Activated CD8-positive, alpha-beta memory T cell treated with anti-CD3 and anti-CD28 coated beads, Interleukin-2, amount 10 ng/mL, durations not matched to agents 7 days and 5 days (primary cell): ENCODE data around the gene DHX9. TPM values are rescaled to one million over a fixed set of nuclear protein-coding genes. Genes with fewer than 3 reads are reported as not detected.
A peak's percentile ranks its signal among the peaks of the same experiment; 100 is the strongest.

Experiments used
- ATAC-seq: fragments of 150-1000 bp; cut with Tn5 transposase; one replicate; pipeline ENCODE4 v1.10.0; 2021; ENCODE audit warnings: moderate library complexity
- CTCF ChIA-PET: fragments of 350-600 bp; sonication (Branson Sonifier 250); formaldehyde crosslinking; loops from one replicate; lab custom pipeline; 2021; ENCODE audit warnings: antibody characterized with exemption; lab: Charles Lee
- DNase-seq: peaks from one replicate; pipeline ENCODE4 v3.0.0-alpha.2; 2020
- H3K27ac Mint-ChIP-seq: one replicate; pipeline ENCODE4 v1.8.0; 2021; ENCODE audit warnings: mild to moderate bottlenecking, mixed read lengths
- H3K27me3 Mint-ChIP-seq: one replicate; pipeline ENCODE4 v1.8.0; 2021; ENCODE audit warnings: mixed read lengths
- H3K36me3 Mint-ChIP-seq: one replicate; pipeline ENCODE4 v1.8.0; 2021; ENCODE audit warnings: mild to moderate bottlenecking, mixed read lengths
- H3K4me1 Mint-ChIP-seq: one replicate; pipeline ENCODE4 v1.8.0; 2021; ENCODE audit warnings: mixed read lengths
- H3K4me3 Mint-ChIP-seq: one replicate; pipeline ENCODE4 v1.8.0; 2021; ENCODE audit warnings: mild to moderate bottlenecking, moderate library complexity, mixed read lengths
- H3K9me3 Mint-ChIP-seq: one replicate; pipeline ENCODE4 v1.8.0; 2022; ENCODE audit warnings: low read depth, mixed read lengths
- total RNA-seq, 2 experiments: library from RNA; stranded (reverse); gene quantifications; one replicate each; pipeline ENCODE4 v1.2.3, GENCODE V29; 2021

Gene DHX9
- 100 to 1,000 TPM; 196 to 267 TPM for total RNA-seq

DNA sequence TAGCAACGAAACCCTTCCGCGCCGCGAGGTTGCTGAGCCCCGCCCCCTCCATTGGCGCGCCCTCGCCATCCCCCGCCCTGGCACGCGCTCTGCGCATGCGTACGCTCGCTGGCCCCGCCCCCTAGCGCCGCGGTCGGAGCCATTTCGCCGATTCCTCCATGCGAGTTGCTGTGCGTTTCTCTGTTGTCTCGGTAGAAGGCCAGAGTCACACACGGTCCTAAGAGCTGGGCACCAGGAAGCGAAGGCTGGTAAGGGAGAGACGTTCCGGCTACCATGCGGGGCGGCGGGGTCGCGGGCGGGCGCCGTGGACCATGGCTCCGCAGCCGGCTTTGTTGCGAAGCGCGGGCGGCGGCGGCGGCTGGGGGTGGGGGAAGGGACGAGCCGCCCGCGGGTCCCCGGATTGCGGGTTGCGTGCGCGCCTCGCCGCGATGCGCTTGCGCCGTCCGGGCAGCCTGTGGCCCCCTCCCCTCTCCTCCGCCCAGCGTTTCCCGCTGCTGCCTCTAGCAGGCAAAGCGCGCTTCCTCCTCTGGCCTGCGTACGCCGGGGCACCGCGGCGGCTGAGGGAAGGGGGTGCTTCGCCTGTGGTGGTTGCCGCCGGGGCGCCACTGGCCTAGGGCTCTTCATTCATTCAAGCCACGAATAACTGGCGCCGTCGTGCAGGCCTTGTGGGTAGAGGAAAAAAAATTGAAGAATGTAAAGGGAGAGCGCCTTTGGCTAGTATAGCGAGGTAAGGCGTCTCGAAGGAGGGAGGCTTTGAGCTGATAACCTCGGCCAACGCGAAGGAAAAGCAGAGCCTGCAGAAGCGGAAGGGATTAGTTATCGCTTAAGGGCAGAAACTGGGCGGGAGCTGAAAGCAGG, at the start of gene DHX9:
DHX9 (plus strand) TSS at position 139 of the 858 bp plus-strand sequence. CDS start 3,220 bp downstream, outside the sequence.
- Mint-ChIP-seq H3K36me3 (peaks cover 39% of the 10 kb centered on the region), H3K9me3 (no peaks in the 10 kb centered on the region), H3K4me3 (peak within 1 kb of the TSS; percentile 95), H3K4me1 (peaks cover 39% of the 10 kb centered on the region), H3K27me3 (peaks cover 1% of the 10 kb centered on the region), H3K27ac (peak within 1 kb of the TSS; percentile 96)
- CTCF ChIA-PET, result interaction anchor here (0.6 to 2.1 kb wide), 3 partner anchors 12 to 239 kb away, joined by 3 to 9 read pairs (median 4); no protein-coding TSS in a partner anchor
- peak; percentile 85 for ATAC-seq
- DNase-seq, result peak; percentile 95

DNA sequence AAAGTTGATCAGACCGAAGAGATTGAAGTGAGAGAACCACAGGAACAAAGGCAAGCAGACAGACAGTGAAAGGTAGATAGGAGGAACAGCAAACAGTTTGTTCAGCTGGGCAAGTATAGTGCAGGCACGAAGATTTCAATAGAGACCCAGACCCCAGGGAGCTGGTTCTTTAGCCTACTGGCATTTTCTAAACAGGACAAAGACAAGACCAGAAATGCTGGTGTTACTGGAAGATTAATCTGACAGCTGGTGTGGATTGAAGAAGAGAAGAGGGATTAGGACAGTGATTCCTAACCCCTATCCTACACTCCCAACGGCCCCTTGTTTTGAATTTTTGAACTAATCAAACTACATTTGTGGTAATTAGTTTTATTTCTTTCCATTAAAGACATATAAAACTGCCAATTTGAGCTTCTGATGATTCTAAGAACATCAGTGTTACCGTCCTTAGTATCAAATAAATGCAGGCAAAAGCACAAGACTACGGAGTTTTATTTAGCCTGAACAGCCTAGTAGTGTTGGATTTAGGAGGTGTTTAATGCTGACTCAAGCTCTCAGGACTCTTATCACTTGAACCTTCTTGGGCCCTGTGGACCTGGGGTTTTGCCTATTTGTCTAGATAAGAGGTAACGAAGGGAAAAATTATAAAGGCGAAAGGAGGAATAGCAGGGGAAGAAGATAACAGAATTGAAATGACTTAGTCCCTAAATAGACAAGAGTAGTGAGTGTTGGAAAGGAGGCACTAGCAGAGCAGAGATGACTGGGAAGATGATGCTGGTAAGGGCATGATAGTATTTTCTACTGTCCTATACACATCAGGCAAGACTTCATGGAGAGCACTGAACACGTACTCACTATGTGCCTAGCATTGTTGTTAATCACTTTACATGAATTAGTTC, 47.6 kb upstream of the DHX9 start:
- H3K4me1 Mint-ChIP-seq, result peaks cover 13% of the 10 kb centered on the region
- peaks cover 21% of the 10 kb centered on the region for H3K27me3 Mint-ChIP-seq
- no peak for ATAC-seq
- no peak overlapping the region for H3K4me3 Mint-ChIP-seq
- DNase-seq, result no peak
- H3K27ac Mint-ChIP-seq, result no peak overlapping the region
- H3K9me3 Mint-ChIP-seq, result no peaks in the 10 kb centered on the region
- peaks cover 2% of the 10 kb centered on the region for H3K36me3 Mint-ChIP-seq
- CTCF ChIA-PET, result interaction anchor here (1.2 to 13.8 kb wide), 3 partner anchors 9 to 194 kb away, joined by 3 to 715 read pairs (median 4); partner anchors contain the start of genes RGS16 and RNASEL

DNA sequence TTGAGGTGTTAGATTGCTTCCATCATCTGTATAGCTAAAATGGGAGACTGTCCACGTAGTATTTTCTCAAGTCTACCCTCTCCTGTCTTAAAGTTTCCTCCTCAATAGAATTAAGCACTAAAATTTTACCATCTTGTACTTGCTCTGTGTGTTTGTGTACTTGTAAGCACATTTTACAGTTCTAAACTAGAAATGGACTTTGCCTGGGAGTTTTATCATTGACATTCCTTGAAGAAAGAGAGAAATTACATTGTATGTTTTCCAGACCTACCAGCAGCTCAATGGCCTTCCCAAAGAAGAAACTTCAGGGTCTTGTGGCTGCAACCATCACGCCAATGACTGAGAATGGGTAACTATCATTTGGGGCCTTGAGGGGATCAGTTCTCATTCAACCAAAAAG, 45.1 kb upstream of the DHX9 start:
- H3K36me3 Mint-ChIP-seq, result peaks cover 4% of the 10 kb centered on the region
- H3K4me3 Mint-ChIP-seq, result no peak overlapping the region
- peaks cover 9% of the 10 kb centered on the region for H3K4me1 Mint-ChIP-seq
- H3K27me3 Mint-ChIP-seq, result peaks cover under 1% of the 10 kb centered on the region
- H3K27ac Mint-ChIP-seq, result no peak overlapping the region
- no peak for DNase-seq
- no peak for ATAC-seq
- CTCF ChIA-PET, result interaction anchor here (3.2 kb wide), 1 partner anchor 8 kb away, joined by 10 read pairs; no protein-coding TSS in a partner anchor
- no peaks in the 10 kb centered on the region for H3K9me3 Mint-ChIP-seq

DNA sequence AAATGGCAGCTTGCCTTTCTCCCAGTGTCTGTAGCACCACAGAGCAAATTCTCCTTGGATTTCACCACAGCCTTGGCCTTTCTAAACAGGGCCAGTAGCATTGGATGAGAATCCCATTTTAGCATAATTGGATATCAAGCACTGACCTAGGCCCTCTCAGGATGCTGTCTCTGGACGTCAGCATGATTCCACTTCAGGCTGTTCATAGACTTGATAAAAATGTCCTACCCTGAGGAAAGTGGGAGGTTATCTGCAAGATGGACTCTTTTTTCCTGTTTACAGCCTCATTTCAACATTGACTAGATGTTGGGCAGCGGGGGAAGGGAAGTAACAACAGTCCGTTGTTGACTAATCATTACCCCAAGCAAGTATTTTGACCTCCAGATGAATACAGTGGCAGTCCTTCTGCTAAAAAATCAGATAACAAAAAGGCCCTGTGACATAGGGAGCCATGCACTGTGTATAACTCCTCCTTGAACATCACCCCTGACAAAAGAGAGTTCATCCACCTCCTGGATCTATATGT, 44.4 kb upstream of the DHX9 start:
- Mint-ChIP-seq H3K9me3 (no peaks in the 10 kb centered on the region), H3K27me3 (no peaks in the 10 kb centered on the region), H3K4me3 (no peak overlapping the region), H3K27ac (no peak overlapping the region), H3K4me1 (peaks cover 7% of the 10 kb centered on the region), H3K36me3 (peaks cover 4% of the 10 kb centered on the region)
- DNase-seq (no peak), ATAC-seq (no peak)
- CTCF ChIA-PET, result interaction anchor here (0.9 to 3.2 kb wide), 2 partner anchors 9 to 199 kb away, joined by 5 to 10 read pairs; no protein-coding TSS in a partner anchor

DNA sequence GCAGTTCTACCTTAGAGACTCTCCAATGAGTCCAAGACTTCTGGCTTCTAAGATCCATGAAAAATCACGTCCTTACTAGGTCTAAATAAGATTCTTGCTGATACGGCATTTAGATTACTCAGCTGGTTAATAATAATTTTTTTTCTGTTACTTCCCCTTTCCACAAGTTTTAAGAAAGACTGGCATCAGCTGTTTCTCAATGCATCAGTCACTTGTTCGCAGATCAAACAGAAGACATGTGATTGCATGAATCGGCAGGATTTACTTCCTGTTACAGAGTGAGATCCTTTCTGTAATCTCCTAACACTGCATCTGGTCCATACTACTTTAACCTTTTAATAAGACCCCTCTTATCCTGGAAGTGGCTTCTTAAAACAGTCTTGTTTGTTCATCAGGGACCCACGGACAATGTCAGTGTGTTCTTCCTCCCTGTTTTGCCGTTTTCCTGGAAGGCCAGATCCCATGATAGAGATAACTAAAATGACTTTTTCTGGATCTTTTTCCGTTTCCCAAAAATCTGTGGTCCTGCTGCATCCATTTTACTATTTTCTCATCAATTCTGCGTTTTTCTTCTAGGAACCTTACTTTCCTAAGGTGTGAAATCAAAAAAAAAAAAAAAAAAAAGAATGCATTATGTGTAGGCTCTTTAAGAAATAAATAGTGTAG, 43.5 kb upstream of the DHX9 start:
- CTCF ChIA-PET, result interaction anchor here (0.9 to 3.2 kb wide), 2 partner anchors 10 to 200 kb away, joined by 5 to 10 read pairs; no protein-coding TSS in a partner anchor
- H3K36me3 Mint-ChIP-seq, result peaks cover 4% of the 10 kb centered on the region
- H3K9me3 Mint-ChIP-seq, result no peaks in the 10 kb centered on the region
- no peak overlapping the region for H3K27ac Mint-ChIP-seq
- H3K4me3 Mint-ChIP-seq, result no peak overlapping the region
- H3K4me1 Mint-ChIP-seq, result peaks cover 2% of the 10 kb centered on the region
- DNase-seq (no peak), ATAC-seq (no peak)
- H3K27me3 Mint-ChIP-seq, result no peaks in the 10 kb centered on the region

DNA sequence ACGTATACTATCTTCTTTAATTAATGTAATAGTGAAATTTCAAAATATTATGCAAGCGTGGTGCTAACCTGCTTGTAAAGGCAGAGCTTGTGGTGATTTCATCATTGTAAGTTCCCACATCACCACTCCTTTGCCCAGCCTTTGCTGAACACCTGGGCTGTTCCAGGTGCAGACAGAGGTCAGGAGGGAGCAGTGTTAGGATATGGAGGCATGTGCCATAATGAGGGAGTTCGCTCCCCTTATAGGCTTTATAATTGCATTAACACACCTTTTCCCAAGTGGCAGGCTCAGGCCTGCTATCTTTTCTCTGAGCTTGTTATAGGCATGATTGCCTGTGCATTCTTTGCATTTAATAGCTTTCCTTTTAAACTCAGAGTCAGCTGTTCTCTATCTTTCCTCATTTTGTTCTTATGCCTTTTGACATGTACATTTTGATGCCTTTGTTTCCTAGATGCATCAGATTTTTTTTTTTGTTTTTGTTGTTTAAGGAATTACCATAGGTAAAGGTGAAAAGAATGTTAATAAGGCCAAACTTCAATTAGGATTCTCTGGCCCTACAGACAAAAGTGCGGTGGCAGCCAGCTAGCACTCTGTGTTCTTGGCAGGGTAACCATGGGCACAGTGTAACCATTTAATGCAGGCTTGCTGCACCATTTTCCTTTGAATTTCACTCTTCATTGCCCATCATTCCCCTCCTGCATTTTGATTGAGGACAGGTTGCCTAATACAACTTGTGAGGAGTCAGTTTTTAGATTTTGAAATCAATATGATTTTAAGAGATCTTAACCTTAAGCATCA, 36.9 kb upstream of the DHX9 start:
- DNase-seq (no peak), ATAC-seq (no peak)
- peaks cover 2% of the 10 kb centered on the region for H3K36me3 Mint-ChIP-seq
- no peak overlapping the region for H3K4me3 Mint-ChIP-seq
- CTCF ChIA-PET, result no interaction called here
- H3K4me1 Mint-ChIP-seq, result no peaks in the 10 kb centered on the region
- no peaks in the 10 kb centered on the region for H3K9me3 Mint-ChIP-seq
- no peaks in the 10 kb centered on the region for H3K27me3 Mint-ChIP-seq
- H3K27ac Mint-ChIP-seq, result no peak overlapping the region

DNA sequence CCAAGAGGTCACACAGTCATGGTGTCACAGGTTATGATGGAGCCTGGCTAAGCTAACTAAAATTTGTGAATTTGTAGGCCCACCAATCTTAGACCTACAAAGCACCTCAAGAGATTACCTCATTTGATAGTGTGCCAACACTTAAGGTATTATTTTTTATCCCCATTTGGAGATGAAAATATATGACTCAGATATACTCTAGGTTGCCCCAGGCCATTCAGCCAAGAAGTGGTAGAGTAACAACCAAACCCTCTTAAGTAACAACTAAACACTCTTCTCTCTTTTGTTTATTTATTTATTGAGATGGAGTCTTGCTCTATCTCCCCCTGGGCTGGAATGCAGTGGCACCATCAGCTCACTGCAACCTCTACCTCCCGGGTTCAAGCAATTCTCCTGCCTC, 35.3 kb upstream of the DHX9 start:
- CTCF ChIA-PET, result no interaction called here
- Mint-ChIP-seq H3K4me3 (no peak overlapping the region), H3K27ac (no peak overlapping the region), H3K4me1 (no peaks in the 10 kb centered on the region), H3K9me3 (no peaks in the 10 kb centered on the region), H3K36me3 (no peaks in the 10 kb centered on the region), H3K27me3 (no peaks in the 10 kb centered on the region)
- ATAC-seq (no peak), DNase-seq (no peak)

DNA sequence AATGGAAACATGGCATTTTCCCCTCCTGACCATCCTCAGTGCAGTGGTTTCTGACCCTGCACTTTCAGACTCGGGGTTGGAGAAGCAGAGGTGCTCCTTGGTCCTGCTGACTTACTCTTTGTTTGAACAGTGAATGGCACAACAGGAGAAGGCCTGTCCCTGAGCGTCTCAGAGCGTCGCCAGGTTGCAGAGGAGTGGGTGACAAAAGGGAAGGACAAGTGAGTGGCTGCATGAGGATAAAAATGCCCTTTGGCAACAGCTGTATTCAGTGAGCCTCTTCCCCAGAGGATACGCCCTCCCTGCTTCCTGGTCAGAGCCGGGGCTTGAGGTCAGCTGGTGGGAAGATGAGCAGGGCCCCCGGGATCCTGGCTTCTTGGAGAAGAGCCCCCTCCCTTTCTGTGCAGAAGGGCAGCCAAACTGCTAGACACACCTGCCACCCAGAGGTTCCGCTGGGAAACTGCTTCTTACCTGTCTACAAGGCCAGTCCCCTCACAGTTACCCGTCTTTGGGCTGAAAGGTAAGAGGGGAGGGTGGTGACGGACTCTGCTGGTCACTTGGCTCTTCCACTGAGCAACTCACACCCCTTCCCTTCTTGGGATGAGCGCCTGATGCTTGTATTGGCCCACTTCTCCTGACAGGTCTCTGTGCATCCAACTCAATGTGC, 33.0 kb upstream of the DHX9 start:
- Mint-ChIP-seq H3K27me3 (no peaks in the 10 kb centered on the region), H3K4me3 (no peak overlapping the region), H3K36me3 (no peaks in the 10 kb centered on the region), H3K27ac (no peak overlapping the region), H3K9me3 (no peaks in the 10 kb centered on the region), H3K4me1 (no peaks in the 10 kb centered on the region)
- ATAC-seq (no peak), DNase-seq (no peak)
- CTCF ChIA-PET, result no interaction called here

DNA sequence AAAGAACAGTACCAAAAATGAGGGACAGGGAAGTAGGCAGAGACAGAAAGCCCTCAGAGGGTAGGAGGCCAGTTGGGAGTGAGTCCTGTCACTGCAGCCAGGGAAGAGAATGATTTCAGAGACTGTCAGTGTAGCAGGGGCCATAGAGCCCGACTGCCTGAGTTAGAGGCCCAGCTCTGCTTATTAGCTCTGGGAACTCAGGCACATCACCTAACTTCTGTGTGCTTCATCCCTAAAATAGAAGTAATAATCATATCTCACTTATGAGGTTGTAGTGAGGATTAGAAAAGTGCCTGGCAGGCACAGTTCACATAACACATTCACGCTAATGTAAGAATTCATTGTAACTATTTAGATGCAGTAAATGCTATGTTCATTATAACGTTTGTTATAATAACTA, 31.2 kb upstream of the DHX9 start:
- H3K9me3 Mint-ChIP-seq, result no peaks in the 10 kb centered on the region
- H3K27me3 Mint-ChIP-seq, result no peaks in the 10 kb centered on the region
- H3K36me3 Mint-ChIP-seq, result no peaks in the 10 kb centered on the region
- no peak overlapping the region for H3K4me3 Mint-ChIP-seq
- DNase-seq (no peak), ATAC-seq (no peak)
- H3K27ac Mint-ChIP-seq, result no peak overlapping the region
- no peaks in the 10 kb centered on the region for H3K4me1 Mint-ChIP-seq
- CTCF ChIA-PET, result interaction anchor here (1.1 kb wide), 1 partner anchor 25 kb away, joined by 3 read pairs; no protein-coding TSS in a partner anchor

DNA sequence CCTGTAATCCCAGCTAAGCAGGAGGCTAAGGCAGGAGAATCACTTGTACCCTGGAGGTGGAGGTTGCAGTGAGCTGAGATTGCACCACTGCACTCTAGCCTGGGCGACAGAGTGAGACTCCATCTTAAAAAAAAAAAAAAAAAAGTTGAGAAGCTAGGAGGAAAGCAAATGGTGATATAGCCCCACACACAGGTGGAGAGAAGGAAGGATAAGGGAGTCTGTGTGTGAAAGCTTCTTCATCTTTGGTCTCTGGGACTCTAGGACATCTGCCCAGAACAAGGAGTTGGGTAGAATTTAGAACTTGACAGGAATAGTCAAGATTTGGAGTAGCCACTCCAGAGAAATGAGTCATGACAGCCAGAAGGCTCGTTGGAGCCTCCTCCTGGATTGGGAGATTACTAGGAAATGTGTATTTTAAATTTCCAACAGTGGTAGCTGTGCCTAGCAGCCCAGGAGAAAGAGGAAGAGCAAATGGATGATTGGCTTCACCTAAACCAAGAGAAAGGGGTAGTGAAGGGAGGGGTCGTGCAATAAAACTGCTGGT, 29.7 kb upstream of the DHX9 start:
- no peaks in the 10 kb centered on the region for H3K4me1 Mint-ChIP-seq

DNA sequence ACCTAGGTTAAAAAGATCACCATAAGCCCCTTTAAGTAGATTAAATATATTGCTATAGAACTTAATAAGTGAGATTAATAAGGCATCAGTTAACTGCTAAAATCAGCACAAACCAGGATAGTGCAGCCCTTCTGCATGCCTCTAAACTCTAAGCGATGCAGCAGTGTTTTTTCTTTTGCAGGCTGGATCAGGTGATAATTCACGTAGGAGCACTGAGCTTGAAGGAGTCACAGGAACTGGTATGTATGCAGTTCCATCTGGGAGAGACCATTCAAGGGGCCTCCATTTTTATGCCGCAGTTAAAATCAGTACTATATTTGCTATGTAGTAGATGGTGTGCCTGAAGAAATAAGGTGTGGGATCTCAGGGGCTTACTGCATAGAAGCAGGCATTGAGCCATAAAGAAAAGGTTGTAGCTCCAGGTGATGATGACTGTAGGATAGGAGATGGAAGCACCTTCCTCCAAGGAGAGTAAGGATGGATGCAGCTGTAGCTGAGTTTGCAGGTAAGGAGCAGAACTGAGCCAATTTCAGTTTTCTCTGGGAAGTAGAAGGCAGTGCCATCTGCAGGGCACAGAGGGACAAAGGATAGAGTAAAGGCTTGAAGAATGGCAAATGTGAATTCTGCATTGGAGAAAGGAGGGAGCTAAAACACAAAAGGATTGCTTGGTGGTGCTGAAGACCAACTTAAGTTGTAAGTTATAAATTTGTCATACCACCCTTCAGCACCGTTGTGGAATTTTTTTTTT, 27.0 kb upstream of the DHX9 start:
- H3K36me3 Mint-ChIP-seq, result peaks cover 2% of the 10 kb centered on the region
- ATAC-seq (no peak), DNase-seq (no peak)
- H3K4me1 Mint-ChIP-seq, result no peaks in the 10 kb centered on the region
- no peak overlapping the region for H3K4me3 Mint-ChIP-seq
- H3K27ac Mint-ChIP-seq, result no peak overlapping the region
- H3K27me3 Mint-ChIP-seq, result no peaks in the 10 kb centered on the region
- no peaks in the 10 kb centered on the region for H3K9me3 Mint-ChIP-seq
- CTCF ChIA-PET, result interaction anchor here (1.0 kb wide), 1 partner anchor 216 kb away, joined by 3 read pairs; no protein-coding TSS in a partner anchor

More for the DNA sequence above, 29.7 kb upstream of the DHX9 start:
- CTCF ChIA-PET, result no interaction called here
- Mint-ChIP-seq H3K27me3 (no peaks in the 10 kb centered on the region), H3K4me3 (no peak overlapping the region), H3K9me3 (no peaks in the 10 kb centered on the region), H3K36me3 (no peaks in the 10 kb centered on the region), H3K27ac (no peak overlapping the region)
- ATAC-seq (no peak), DNase-seq (no peak)
